GM21825 (cell line): ENCODE measurements around the gene HELZ.
"Not testable (repeated sequence)": the region's sequence is repeated elsewhere in the genome, so short reads cannot be mapped to it uniquely, and the experiment has no call there.

Source experiments
- ATAC-seq: cut with Tn5 transposase; IDR thresholded peaks from one replicate; pipeline ENCODE4 v1.9.1; 2021; ENCODE audit warnings: mild to moderate bottlenecking, moderate library complexity; ENCODE audit not compliant: unreplicated experiment

HELZ gene

GRCh38 chr17:67124450-67125148, 120.4 kb downstream of the HELZ start:
- no peak for ATAC-seq

GRCh38 chr17:67123699-67124098, 121.3 kb downstream of the HELZ start:
- ATAC-seq = no peak

- ATAC-seq = no peak
Observed at GRCh38 chr17:67121316-67121891, 123.6 kb downstream of the HELZ start.

GRCh38 chr17:67119102-67119501, 125.9 kb downstream of the HELZ start:
- ATAC-seq = no peak

- ATAC-seq = no peak
Observed at GRCh38 chr17:67116045-67116575, 128.9 kb downstream of the HELZ start.

GRCh38 chr17:67115401-67115800, 129.6 kb downstream of the HELZ start:
- no peak for ATAC-seq

- no peak for ATAC-seq
Observed at GRCh38 chr17:67113486-67113885, 131.5 kb downstream of the HELZ start.

- ATAC-seq = no peak
Observed at GRCh38 chr17:67111808-67112207, 133.2 kb downstream of the HELZ start.

GRCh38 chr17:67111327-67111726, 133.7 kb downstream of the HELZ start:
- no peak for ATAC-seq

GRCh38 chr17:67110619-67111018, 134.4 kb downstream of the HELZ start:
- ATAC-seq = no peak

- no peak for ATAC-seq
Observed at GRCh38 chr17:67109111-67109510, 135.9 kb downstream of the HELZ start.

- ATAC-seq = no peak
Observed at GRCh38 chr17:67107811-67108775, 136.9 kb downstream of the HELZ start.

GRCh38 chr17:67107171-67107570, 137.8 kb downstream of the HELZ start:
- no peak for ATAC-seq

- no peak for ATAC-seq
Observed at GRCh38 chr17:67105213-67105612, 139.8 kb downstream of the HELZ start.

GRCh38 chr17:67104641-67105040, 140.4 kb downstream of the HELZ start:
- ATAC-seq = not testable (repeated sequence)

GRCh38 chr17:67098006-67098405, 147.0 kb downstream of the HELZ start:
- no peak for ATAC-seq

GRCh38 chr17:67096609-67097008, 148.4 kb downstream of the HELZ start:
- no peak for ATAC-seq

- ATAC-seq = no peak
Observed at GRCh38 chr17:67095803-67096202, 149.2 kb downstream of the HELZ start.

- ATAC-seq = not testable (repeated sequence)
Observed at GRCh38 chr17:67095291-67095690, 149.7 kb downstream of the HELZ start.

GRCh38 chr17:67093348-67093747, 151.6 kb downstream of the HELZ start:
- no peak for ATAC-seq

GRCh38 chr17:67092710-67093109, 152.3 kb downstream of the HELZ start:
- not testable (repeated sequence) for ATAC-seq
